Measurements from ENCODE around the gene TGFBRAP1.

- no peak for TF ChIP-seq CTCF (IDR thresholded peaks at IDR 0.05; ENCODE audit: insufficient read depth, low read length)
- TF ChIP-seq POLR2AphosphoS5 (IDR thresholded peaks at IDR 0.05; ENCODE audit: low read depth): no peak
- no peak for TF ChIP-seq REST (IDR thresholded peaks at IDR 0.05; ENCODE audit: insufficient replicate concordance, low read depth)
- TF ChIP-seq GABPA (IDR thresholded peaks at IDR 0.05; ENCODE audit: low read depth): no peak
Observed at GRCh38 chr2:105361102-105361889, 31.8 kb upstream of the TGFBRAP1 start.
